ENCODE measurements around the gene FCN1. TPM values are rescaled to one million over a fixed set of nuclear protein-coding genes. Genes with fewer than 3 reads are reported as not detected.

FCN1 gene
- total and polyA plus RNA-seq, 2 of the 8 experiments (the other 6 are each of a cell fraction or from before 2014, with no cell fraction given) = not detected

DNA sequence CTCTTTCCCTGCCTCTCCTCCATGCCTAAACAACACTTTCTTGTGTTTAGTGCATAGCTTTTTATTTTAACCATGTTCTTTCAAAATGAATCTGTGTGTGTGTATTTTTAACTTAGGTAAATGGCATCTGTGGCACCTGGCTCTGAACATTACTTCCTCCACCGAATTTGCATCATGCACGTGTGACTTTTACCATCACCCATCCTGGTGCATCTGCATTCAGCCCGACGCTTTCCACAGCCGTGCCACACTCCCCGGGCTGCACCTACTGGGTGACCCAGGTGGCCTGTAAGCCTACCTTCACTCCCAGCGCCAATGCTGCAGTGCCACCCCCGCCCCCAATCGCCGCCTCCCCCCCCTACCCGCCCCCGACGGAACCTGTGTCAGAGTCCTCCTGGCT, 12.7 kb upstream of the FCN1 start (continued):
- TF ChIP-seq, protein P1, sequence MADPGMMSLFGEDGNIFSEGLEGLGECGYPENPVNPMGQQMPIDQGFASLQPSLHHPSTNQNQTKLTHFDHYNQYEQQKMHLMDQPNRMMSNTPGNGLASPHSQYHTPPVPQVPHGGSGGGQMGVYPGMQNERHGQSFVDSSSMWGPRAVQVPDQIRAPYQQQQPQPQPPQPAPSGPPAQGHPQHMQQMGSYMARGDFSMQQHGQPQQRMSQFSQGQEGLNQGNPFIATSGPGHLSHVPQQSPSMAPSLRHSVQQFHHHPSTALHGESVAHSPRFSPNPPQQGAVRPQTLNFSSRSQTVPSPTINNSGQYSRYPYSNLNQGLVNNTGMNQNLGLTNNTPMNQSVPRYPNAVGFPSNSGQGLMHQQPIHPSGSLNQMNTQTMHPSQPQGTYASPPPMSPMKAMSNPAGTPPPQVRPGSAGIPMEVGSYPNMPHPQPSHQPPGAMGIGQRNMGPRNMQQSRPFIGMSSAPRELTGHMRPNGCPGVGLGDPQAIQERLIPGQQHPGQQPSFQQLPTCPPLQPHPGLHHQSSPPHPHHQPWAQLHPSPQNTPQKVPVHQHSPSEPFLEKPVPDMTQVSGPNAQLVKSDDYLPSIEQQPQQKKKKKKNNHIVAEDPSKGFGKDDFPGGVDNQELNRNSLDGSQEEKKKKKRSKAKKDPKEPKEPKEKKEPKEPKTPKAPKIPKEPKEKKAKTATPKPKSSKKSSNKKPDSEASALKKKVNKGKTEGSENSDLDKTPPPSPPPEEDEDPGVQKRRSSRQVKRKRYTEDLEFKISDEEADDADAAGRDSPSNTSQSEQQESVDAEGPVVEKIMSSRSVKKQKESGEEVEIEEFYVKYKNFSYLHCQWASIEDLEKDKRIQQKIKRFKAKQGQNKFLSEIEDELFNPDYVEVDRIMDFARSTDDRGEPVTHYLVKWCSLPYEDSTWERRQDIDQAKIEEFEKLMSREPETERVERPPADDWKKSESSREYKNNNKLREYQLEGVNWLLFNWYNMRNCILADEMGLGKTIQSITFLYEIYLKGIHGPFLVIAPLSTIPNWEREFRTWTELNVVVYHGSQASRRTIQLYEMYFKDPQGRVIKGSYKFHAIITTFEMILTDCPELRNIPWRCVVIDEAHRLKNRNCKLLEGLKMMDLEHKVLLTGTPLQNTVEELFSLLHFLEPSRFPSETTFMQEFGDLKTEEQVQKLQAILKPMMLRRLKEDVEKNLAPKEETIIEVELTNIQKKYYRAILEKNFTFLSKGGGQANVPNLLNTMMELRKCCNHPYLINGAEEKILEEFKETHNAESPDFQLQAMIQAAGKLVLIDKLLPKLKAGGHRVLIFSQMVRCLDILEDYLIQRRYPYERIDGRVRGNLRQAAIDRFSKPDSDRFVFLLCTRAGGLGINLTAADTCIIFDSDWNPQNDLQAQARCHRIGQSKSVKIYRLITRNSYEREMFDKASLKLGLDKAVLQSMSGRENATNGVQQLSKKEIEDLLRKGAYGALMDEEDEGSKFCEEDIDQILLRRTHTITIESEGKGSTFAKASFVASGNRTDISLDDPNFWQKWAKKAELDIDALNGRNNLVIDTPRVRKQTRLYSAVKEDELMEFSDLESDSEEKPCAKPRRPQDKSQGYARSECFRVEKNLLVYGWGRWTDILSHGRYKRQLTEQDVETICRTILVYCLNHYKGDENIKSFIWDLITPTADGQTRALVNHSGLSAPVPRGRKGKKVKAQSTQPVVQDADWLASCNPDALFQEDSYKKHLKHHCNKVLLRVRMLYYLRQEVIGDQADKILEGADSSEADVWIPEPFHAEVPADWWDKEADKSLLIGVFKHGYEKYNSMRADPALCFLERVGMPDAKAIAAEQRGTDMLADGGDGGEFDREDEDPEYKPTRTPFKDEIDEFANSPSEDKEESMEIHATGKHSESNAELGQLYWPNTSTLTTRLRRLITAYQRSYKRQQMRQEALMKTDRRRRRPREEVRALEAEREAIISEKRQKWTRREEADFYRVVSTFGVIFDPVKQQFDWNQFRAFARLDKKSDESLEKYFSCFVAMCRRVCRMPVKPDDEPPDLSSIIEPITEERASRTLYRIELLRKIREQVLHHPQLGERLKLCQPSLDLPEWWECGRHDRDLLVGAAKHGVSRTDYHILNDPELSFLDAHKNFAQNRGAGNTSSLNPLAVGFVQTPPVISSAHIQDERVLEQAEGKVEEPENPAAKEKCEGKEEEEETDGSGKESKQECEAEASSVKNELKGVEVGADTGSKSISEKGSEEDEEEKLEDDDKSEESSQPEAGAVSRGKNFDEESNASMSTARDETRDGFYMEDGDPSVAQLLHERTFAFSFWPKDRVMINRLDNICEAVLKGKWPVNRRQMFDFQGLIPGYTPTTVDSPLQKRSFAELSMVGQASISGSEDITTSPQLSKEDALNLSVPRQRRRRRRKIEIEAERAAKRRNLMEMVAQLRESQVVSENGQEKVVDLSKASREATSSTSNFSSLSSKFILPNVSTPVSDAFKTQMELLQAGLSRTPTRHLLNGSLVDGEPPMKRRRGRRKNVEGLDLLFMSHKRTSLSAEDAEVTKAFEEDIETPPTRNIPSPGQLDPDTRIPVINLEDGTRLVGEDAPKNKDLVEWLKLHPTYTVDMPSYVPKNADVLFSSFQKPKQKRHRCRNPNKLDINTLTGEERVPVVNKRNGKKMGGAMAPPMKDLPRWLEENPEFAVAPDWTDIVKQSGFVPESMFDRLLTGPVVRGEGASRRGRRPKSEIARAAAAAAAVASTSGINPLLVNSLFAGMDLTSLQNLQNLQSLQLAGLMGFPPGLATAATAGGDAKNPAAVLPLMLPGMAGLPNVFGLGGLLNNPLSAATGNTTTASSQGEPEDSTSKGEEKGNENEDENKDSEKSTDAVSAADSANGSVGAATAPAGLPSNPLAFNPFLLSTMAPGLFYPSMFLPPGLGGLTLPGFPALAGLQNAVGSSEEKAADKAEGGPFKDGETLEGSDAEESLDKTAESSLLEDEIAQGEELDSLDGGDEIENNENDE (IDR thresholded peaks at IDR 0.05; ENCODE audit: insufficient replicate concordance, low read length) = no peak
- no peak for TF ChIP-seq KDM5A (IDR thresholded peaks at IDR 0.05; ENCODE audit: low read length)

Data from H1 (cell line).